Mesenchymal stem cell (in vitro differentiated cells and primary cell): ENCODE results near the gene SMARCD1.
A peak's percentile ranks its signal among the peaks of the same experiment; 100 is the strongest.
"Not testable (repeated sequence)": the region's sequence is repeated elsewhere in the genome, so short reads cannot be mapped to it uniquely, and the experiment has no call there.

Experiments
- DNase-seq: peaks from one replicate; pipeline ENCODE4 v3.0.0-alpha.2; 2013
- H2AFZ ChIP-seq: one replicate; pipeline ENCODE4 v1.6.1; 2013; ENCODE audit warnings: low read depth, mild to moderate bottlenecking, control low read depth, inconsistent platforms, low read length, moderate library complexity
- H2AK5ac ChIP-seq: 2 replicates; pipeline ENCODE4 v1.6.1; 2013; ENCODE audit warnings: low read length, moderate library complexity, mild to moderate bottlenecking, inconsistent platforms; ENCODE audit not compliant: severe bottlenecking
- H2BK120ac ChIP-seq: one replicate; pipeline ENCODE4 v1.6.1; 2013; ENCODE audit warnings: low read depth, mild to moderate bottlenecking, inconsistent platforms, low read length, moderate library complexity
- H2BK12ac ChIP-seq, 2 experiments: one replicate each; pipeline ENCODE4 v1.6.1; 2013; ENCODE audit warnings: inconsistent platforms in 2 of 2, low read length in 2 of 2, mild to moderate bottlenecking in 2 of 2, moderate library complexity in 2 of 2, control low read depth in 1 of 2
- H2BK15ac ChIP-seq: one replicate; pipeline ENCODE4 v1.6.1; 2013; ENCODE audit warnings: mild to moderate bottlenecking, low read depth, inconsistent platforms; ENCODE audit not compliant: poor library complexity, severe bottlenecking
- H2BK5ac ChIP-seq: 2 replicates; pipeline ENCODE4 v1.6.1; 2013; ENCODE audit warnings: low read depth, mild to moderate bottlenecking, low read length, control low read depth, inconsistent platforms; ENCODE audit not compliant: poor library complexity, severe bottlenecking
- H3K14ac ChIP-seq, 2 experiments: one replicate each; pipeline ENCODE4 v1.6.1; 2013; ENCODE audit warnings: inconsistent platforms in 2 of 2, low read length in 2 of 2, control low read depth in 1 of 2, mild to moderate bottlenecking in 1 of 2, moderate library complexity in 1 of 2
- H3K18ac ChIP-seq, 2 experiments: one replicate each; pipeline ENCODE4 v1.6.1; 2013; ENCODE audit warnings: inconsistent platforms in 2 of 2, low read length in 2 of 2, control low read depth in 1 of 2, low read depth in 1 of 2, mild to moderate bottlenecking in 1 of 2
- H3K23ac ChIP-seq, 2 experiments: one replicate each; pipeline ENCODE4 v1.6.1; 2013; ENCODE audit warnings: inconsistent platforms in 2 of 2, low read length in 2 of 2, mild to moderate bottlenecking in 2 of 2, moderate library complexity in 2 of 2, control low read depth in 1 of 2
- H3K27ac ChIP-seq: 2 replicates; pipeline ENCODE4 v1.5.1; 2013; ENCODE audit warnings: mild to moderate bottlenecking, moderate library complexity, low read length, control low read depth, inconsistent platforms; ENCODE audit not compliant: poor library complexity, severe bottlenecking
- H3K27me3 ChIP-seq, 2 experiments: 2 replicates each; pipeline versions ENCODE4 v1.6.1 to v1.7.0; 2013; ENCODE audit warnings: low read length in 2 of 2, mild to moderate bottlenecking in 2 of 2, moderate library complexity in 2 of 2, control low read depth in 1 of 2, inconsistent platforms in 1 of 2; ENCODE audit not compliant: control insufficient read depth in 1 of 2, insufficient read depth in 1 of 2
- H3K36me3 ChIP-seq, 2 experiments: 2 replicates each; pipeline versions ENCODE4 v1.6.1 to v1.7.0; 2013; ENCODE audit warnings: low read length in 2 of 2, control low read depth in 1 of 2, inconsistent platforms in 1 of 2, low read depth in 1 of 2, mild to moderate bottlenecking in 1 of 2; ENCODE audit not compliant: insufficient read depth in 2 of 2, control insufficient read depth in 1 of 2
- H3K4ac ChIP-seq, 2 experiments: one replicate each; pipeline ENCODE4 v1.6.1; 2013; ENCODE audit warnings: inconsistent platforms in 2 of 2, low read length in 2 of 2, mild to moderate bottlenecking in 2 of 2, moderate library complexity in 2 of 2, control low read depth in 1 of 2, low read depth in 1 of 2
- H3K4me1 ChIP-seq: 2 replicates; pipeline ENCODE4 v1.6.1; 2013; ENCODE audit warnings: low read depth, low read length, control low read depth; ENCODE audit not compliant: control insufficient read depth, insufficient read depth
- H3K4me2 ChIP-seq: 2 replicates; pipeline ENCODE4 v1.6.1; 2013; ENCODE audit warnings: low read length, mild to moderate bottlenecking, inconsistent platforms; ENCODE audit not compliant: poor library complexity, severe bottlenecking
- H3K4me3 ChIP-seq, 2 experiments: 2 replicates each; pipeline versions ENCODE4 v1.5.1 to v1.7.0; 2013; ENCODE audit warnings: low read length in 2 of 2, mild to moderate bottlenecking in 2 of 2, control low read depth in 1 of 2, low read depth in 1 of 2; ENCODE audit not compliant: insufficient read depth in 1 of 2
- H3K79me1 ChIP-seq: replicated peaks from 2 replicates; pipeline ENCODE4 v1.6.1; 2013; ENCODE audit warnings: mild to moderate bottlenecking, control low read depth, low read length, inconsistent platforms; ENCODE audit not compliant: poor library complexity, severe bottlenecking
- H3K9ac ChIP-seq: 2 replicates; pipeline ENCODE4 v1.7.0; 2013; ENCODE audit warnings: mild to moderate bottlenecking, low read length, moderate library complexity
- H3K9me3 ChIP-seq: 2 replicates; pipeline ENCODE4 v1.7.0; 2013; ENCODE audit warnings: mild to moderate bottlenecking, low read length; ENCODE audit not compliant: control insufficient read depth
- H4K8ac ChIP-seq: one replicate; pipeline ENCODE4 v1.6.1; 2013; ENCODE audit warnings: inconsistent platforms, mild to moderate bottlenecking, low read length, moderate library complexity
- H4K91ac ChIP-seq: one replicate; pipeline ENCODE4 v1.6.1; 2013; ENCODE audit warnings: mild to moderate bottlenecking, low read length, inconsistent platforms
- WGBS: methylation state at CpG from one replicate; pipeline ENCODE4 v1.1.7; 2013; ENCODE audit warnings: mixed read lengths; 5-methylcytosine and 5-hydroxymethylcytosine counted together

SMARCD1 gene

GRCh38 chr12:50081096-50081808 is 3.9 kb upstream of the SMARCD1 start:
- Histone ChIP-seq H3K27ac (no peak overlapping the region), H2BK12ac (no peak overlapping the region), H3K9ac (no peak overlapping the region), H2BK120ac (no peak overlapping the region), H2AK5ac (no peak overlapping the region), H3K4me1 (peaks cover 10% of the 10 kb centered on the region), H2AFZ (no peak overlapping the region), H3K23ac (peak overlapping the region in 1 of 2 experiments; percentile 94), H3K18ac (no peak overlapping the region), H4K91ac (peak overlapping the region; percentile 35), H3K4me2 (no peak overlapping the region), H2BK15ac (no peak overlapping the region), H3K27me3 (no peaks in the 10 kb centered on the region), H3K14ac (no peak overlapping the region), H3K36me3 (peaks cover 0 to 8% of the 10 kb centered on the region in 2 experiments), H3K4ac (no peak overlapping the region), H2BK5ac (no peak overlapping the region), H3K4me3 (no peak overlapping the region), H3K79me1 (peaks cover 4% of the 10 kb centered on the region), H4K8ac (no peak overlapping the region), H3K9me3 (no peaks in the 10 kb centered on the region)
- no peak for DNase-seq
- WGBS, result 40% methylated on average over 43 of the region's 46 CpGs

GRCh38 chr12:50082644-50083043 is 2.5 kb upstream of the SMARCD1 start:
- Histone ChIP-seq H3K18ac (no peak overlapping the region), H3K9ac (peak overlapping the region; percentile 32), H3K4me3 (no peak overlapping the region), H3K36me3 (peaks cover 11 to 15% of the 10 kb centered on the region in 2 experiments), H2BK5ac (no peak overlapping the region), H2BK15ac (no peak overlapping the region), H2BK12ac (no peak overlapping the region), H3K4me2 (no peak overlapping the region), H2AK5ac (no peak overlapping the region), H3K4me1 (peaks cover 13% of the 10 kb centered on the region), H3K27me3 (no peaks in the 10 kb centered on the region), H2BK120ac (no peak overlapping the region), H3K4ac (no peak overlapping the region), H3K27ac (no peak overlapping the region), H4K91ac (no peak overlapping the region), H3K14ac (no peak overlapping the region), H3K23ac (no peak overlapping the region), H3K79me1 (peaks cover 4% of the 10 kb centered on the region), H4K8ac (peak overlapping the region; percentile 46), H2AFZ (no peak overlapping the region), H3K9me3 (no peaks in the 10 kb centered on the region)
- WGBS, result 73% methylated on average over 7 of the region's 7 CpGs
- peak; percentile 43 for DNase-seq

- no peak overlapping the region for H3K4me2 ChIP-seq
- no peaks in the 10 kb centered on the region for H3K27me3 ChIP-seq
- DNase-seq, result no peak
- H4K8ac ChIP-seq, result no peak overlapping the region
- no peak overlapping the region for H3K14ac ChIP-seq
- peak overlapping the region; percentile 32 for H3K9ac ChIP-seq
- H2BK120ac ChIP-seq, result no peak overlapping the region
- H3K4ac ChIP-seq, result no peak overlapping the region
- no peak overlapping the region for H3K4me3 ChIP-seq
- H4K91ac ChIP-seq, result no peak overlapping the region
- H2AFZ ChIP-seq, result no peak overlapping the region
- peak overlapping the region; percentile 1 for H2AK5ac ChIP-seq
- no peak overlapping the region for H3K27ac ChIP-seq
- H2BK15ac ChIP-seq, result no peak overlapping the region
- H3K18ac ChIP-seq, result no peak overlapping the region
- H2BK5ac ChIP-seq, result no peak overlapping the region
- peaks cover 13% of the 10 kb centered on the region for H3K4me1 ChIP-seq
- H3K79me1 ChIP-seq, result peaks cover 4% of the 10 kb centered on the region
- 100% methylated on average over 1 of the region's 1 CpG for whole genome bisulfite sequencing
- H3K23ac ChIP-seq, result no peak overlapping the region
- H3K36me3 ChIP-seq, result peaks cover 11 to 18% of the 10 kb centered on the region in 2 experiments
- H2BK12ac ChIP-seq, result no peak overlapping the region
- no peaks in the 10 kb centered on the region for H3K9me3 ChIP-seq
These were observed 1.8 kb upstream of the SMARCD1 start for GRCh38 chr12:50083301-50083700.

GRCh38 chr12:50084409-50084774 is 750 bp upstream of the SMARCD1 start:
- peaks cover 13% of the 10 kb centered on the region for H3K4me1 ChIP-seq
- H3K36me3 ChIP-seq, result peaks cover 18 to 22% of the 10 kb centered on the region in 2 experiments
- not testable (repeated sequence) for H3K27me3 ChIP-seq, H4K91ac ChIP-seq, H2AFZ ChIP-seq, H3K14ac ChIP-seq, H2BK12ac ChIP-seq, DNase-seq, H2BK5ac ChIP-seq, H2BK15ac ChIP-seq, H3K79me1 ChIP-seq, H2BK120ac ChIP-seq, H2AK5ac ChIP-seq, H3K9me3 ChIP-seq, H3K23ac ChIP-seq, H4K8ac ChIP-seq
- H3K18ac ChIP-seq, result peak overlapping the region; percentile 23 to 64
- H3K4me3 ChIP-seq, result peak overlapping the region in 1 of 2 experiments; percentile 99
- H3K9ac ChIP-seq, result peak overlapping the region; percentile 98
- 63% methylated on average over 5 of the region's 7 CpGs for WGBS
- H3K4ac ChIP-seq, result peak overlapping the region in 1 of 2 experiments; percentile 47
- peak overlapping the region; percentile 85 for H3K27ac ChIP-seq
- peak overlapping the region; percentile 61 for H3K4me2 ChIP-seq
